GM18873 (cell line): ENCODE measurements around the gene BTF3L4.
"Not testable (repeated sequence)": the region's sequence is repeated elsewhere in the genome, so short reads cannot be mapped to it uniquely, and the experiment has no call there.

Source experiments
- ATAC-seq: cut with Tn5 transposase; IDR thresholded peaks from one replicate; pipeline ENCODE4 v1.9.1; 2021; ENCODE audit warnings: mild to moderate bottlenecking, moderate library complexity, moderate number of reproducible peaks; ENCODE audit not compliant: unreplicated experiment, low FRiP score

BTF3L4 gene

GRCh38 chr1:52055066-52055865 lies 829 bp upstream of the BTF3L4 start, which contains the start of gene TXNDC12:
Gene TXNDC12 (minus strand): TSS chr1:52055191. CDS start chr1:52055096, 95 bp downstream.
- ATAC-seq = peak; percentile 41

- ATAC-seq = no peak
Measured at GRCh38 chr1:52055866-52056162, 281 bp upstream of the BTF3L4 start.

DNA sequence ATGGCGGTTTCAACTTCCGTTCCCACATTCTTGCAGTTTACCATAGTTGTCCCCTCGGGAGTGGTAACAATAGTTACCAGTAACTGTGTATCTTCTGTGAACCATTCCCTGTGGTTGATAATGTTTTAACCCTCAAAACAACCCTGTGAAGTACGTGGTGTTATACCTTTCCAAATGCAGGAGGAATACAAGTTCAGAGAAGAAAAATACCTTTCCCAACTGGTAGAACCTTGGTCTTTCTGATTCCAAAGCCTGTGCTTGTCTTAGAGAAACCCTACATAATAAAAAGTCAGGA lies 789 bp downstream of the BTF3L4 start:
- ATAC-seq = peak; percentile 29

DNA sequence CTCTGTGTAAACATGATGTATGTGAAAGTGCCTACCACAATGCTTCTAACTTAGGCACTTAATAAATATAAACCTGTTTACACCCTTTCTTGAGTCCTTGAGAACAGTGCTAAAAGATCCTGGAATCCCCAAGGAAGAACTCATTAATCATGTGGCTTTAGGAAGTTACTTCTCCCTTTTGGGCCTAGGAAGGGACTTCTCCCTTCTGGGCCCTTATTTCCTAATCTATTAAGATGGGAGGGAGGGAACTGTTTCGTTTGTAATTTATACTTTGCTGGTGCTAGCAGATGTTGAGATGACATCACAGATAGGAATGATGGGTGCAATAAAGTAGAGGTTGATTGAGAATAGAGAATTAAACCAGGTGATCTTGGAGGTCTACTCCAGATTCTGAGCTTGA lies 1.2 kb downstream of the BTF3L4 start:
- ATAC-seq = no peak

- ATAC-seq = no peak
Measured at GRCh38 chr1:52057876-52058415, 1.9 kb downstream of the BTF3L4 start.

DNA sequence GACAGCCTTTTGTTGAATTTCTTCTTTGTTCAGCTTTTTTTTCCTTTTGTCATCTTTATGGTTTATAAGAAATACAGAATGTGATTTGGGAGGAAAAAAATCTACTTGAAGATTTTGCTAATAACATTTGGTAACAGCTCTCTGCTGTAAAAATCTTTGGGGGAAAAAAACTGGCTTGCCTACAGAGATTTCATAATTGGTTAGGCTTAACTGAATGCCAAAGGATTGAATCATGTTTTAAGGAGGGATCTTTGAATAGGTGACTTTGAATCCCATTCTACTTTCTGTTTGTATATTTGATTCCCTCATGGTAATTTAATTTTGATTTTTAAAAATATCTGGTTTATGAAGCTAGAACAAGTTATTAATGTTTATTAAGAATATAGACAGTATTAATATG lies 3.2 kb downstream of the BTF3L4 start:
- no peak for ATAC-seq

GRCh38 chr1:52059888-52060287 lies 3.8 kb downstream of the BTF3L4 start:
- no peak for ATAC-seq

DNA sequence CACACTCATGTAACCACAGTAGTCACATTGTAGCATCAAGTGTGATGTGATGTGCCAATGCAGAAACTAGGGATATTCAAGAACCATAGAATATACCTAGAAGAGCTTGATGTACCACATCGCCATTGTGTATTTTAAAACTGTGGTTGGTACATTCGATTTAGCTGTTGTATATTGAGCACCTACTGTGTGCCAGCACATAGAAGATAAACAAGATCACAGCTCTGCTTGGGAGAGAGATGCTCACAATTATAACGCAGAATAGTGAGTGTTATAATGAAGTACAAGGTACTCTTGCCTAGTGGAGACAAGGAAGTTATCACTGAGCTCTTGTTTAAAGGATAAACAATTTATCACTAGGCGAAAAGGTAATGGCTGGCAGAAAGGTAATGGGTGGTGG lies 4.7 kb downstream of the BTF3L4 start:
- no peak for ATAC-seq

GRCh38 chr1:52063192-52063591 lies 7.1 kb downstream of the BTF3L4 start:
- ATAC-seq = no peak

DNA sequence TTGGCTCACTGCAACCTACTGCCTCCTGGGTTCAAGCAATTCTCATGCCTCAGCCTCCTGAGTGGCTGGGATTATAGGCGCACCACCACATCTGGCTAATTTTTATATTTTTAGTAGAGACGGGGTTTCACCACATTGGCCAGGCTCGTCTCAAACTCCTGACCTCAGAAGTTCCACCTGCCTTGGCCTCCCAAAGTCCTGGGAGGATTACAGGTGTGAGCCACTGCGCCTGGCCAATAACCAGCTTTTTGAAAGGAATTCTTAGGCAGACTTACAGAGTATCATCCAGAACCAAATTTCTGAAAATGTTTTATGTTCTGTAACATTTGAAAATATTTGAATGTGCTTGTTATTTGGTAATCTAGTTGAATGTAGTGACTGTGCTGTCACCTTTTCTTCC lies 14.6 kb downstream of the BTF3L4 start:
- no peak for ATAC-seq

DNA sequence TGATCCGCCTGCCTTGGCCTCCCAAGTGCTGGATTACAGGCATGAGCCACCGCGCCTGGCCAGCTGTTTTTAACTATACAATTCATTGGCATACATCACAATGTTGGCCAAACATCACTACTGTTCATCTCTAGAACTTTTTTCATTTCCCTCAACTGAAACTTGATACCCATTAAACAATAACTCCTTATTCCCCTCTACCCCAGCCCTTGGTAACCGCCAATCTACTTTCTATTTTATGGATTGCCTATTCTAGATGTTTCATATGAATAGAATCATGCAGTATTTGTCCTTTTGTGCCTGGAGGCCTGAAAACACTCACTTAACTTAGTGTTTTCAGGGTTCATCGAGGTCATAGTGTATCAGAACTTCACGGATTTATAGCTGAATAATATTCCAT lies 16.2 kb downstream of the BTF3L4 start:
- no peak for ATAC-seq

GRCh38 chr1:52077277-52077676 lies 21.2 kb downstream of the BTF3L4 start:
- not testable (repeated sequence) for ATAC-seq

DNA sequence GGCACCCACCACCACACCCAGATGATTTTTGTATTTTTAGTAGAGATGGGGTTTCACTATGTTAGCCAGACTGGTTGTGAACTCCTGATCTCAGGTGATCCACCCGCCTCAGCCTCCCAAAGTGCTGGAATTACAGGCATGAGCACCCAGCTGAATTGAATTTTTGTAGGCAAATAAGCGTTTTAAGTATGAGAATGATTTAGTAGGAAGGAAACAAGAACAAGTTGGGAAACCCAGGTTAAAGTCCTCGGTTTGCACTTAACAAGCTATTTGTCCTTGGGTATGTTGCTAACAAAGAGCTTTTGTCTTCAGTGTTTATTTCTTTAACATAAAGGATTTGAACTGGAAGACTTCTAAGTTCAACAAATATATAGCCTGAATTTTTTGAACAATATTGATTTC lies 23.9 kb downstream of the BTF3L4 start:
- no peak for ATAC-seq

DNA sequence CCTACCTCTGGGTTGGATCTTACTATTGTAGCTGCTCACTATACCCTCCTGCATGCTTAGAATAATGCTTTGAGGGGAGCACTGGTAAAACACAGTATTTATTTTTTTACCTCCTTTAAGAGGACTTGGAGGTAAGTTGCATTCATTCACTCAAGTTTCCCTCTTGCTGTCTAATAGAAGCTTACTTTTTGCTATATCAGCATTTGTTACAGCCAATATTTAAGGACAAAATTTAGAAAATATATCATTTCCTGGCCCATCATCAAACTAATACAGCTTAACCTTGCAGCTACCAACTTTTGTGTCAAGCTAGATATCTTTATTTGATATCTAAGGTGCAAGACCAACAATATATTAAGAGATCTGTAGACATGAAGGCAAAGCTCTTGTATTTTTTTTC lies 31.8 kb downstream of the BTF3L4 start:
- not testable (repeated sequence) for ATAC-seq

- not testable (repeated sequence) for ATAC-seq
Measured at GRCh38 chr1:52094300-52094699, 38.2 kb downstream of the BTF3L4 start.

DNA sequence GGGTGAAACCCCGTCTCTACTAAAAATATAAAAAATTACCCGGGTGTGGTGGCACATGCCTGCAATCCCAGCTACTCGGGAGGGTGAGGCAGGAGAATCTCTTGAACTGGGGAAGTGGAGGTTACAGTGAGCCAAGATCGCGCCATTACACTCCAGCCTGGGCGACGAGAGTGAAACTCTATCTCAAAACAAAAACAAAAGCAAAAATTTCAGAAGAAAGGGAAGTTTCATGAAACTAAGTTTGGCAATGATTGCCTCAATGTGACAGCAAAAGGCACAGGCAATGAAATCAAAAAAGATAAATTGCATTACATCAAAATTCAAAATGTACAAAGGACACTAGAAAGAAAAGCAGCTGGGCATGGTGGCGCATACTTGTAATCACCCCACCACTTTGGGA lies 40.1 kb downstream of the BTF3L4 start:
- no peak for ATAC-seq

GRCh38 chr1:52098139-52098871 lies 42.2 kb downstream of the BTF3L4 start:
- ATAC-seq = no peak

DNA sequence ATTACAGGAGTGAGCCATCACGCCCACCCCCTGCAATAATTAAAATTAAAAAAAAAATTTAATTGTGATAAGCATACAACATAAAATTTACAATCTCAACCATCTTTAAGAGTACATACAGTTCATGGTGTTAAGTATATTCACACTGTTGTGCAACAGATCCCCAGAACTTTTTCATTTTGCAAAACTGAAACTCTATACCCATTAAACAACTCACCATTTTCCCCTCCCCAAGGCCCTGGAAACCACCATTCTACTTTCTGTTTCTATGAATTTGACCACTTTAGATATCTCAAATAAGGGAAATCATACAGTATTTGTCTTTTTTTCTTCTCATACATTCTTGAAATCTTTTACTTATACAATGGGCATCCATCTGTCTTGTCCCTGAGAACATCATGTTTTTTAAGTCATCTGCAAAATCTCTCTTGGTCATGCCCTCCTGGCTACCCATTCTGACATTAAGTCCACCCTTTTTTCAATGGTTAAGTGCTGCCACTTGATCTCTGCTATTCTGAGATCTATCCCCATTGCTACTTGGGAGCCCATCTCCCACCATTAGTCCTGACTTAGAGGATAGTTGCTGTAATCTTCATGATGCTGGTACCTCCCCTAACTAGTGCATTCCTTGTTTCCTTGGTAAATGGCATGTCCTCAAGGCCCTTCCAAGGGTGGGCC lies 46.4 kb downstream of the BTF3L4 start:
- no peak for ATAC-seq

DNA sequence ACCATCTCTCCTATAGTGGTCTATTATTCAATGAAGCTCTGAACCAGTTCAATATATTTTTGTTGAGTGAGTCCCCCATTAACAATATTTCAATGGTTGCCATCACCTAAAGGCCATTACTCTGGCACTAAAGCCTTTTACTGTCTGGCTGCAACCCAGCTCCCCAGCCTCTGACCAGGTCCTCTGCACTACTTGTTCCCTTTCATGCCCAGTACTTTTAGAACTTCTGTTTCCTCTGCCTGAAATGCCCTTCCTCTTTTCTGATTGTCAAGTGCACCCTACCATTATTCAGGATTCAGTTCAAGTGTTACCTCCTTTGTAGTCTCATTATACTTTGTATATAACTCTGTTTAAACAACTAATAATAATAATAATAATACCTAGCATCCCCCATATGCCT lies 55.4 kb downstream of the BTF3L4 start:
- no peak for ATAC-seq

- no peak for ATAC-seq
Measured at GRCh38 chr1:52112489-52112888, 56.4 kb downstream of the BTF3L4 start.

DNA sequence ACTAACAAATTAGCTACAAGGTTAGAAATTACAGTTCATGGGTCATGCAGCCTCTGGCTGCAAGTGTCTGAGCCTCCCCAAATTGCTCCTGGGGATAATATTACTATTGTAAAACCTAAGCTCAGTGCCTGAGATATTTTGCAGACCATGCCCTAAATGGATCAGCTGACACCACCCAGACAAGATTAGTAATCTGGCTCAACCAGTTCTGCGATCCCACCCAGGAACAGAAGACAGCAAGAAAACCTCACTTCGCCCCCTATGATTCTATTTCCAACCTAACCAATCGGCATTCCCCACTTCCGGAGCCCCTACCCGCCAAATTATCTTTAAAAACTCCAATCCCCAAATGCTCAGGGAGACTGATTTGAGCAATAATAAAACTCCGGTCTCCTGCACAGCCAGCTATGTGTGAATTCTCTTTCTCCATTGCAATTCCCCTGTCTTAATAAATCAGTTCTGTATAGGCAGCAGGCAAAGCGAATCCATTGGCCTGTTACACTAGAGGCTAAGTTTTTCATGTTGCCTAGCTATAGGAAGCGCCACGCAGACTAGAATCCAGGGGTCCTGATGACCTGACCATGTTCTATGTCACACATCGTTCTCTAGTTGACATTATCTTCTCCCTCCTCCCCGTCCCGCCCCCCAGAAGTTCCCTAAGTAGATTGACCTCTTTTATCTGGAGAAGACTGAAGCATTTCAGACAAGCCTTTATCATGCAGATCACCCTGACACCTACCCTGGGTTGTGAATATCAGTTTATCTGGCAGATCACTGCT lies 63.4 kb downstream of the BTF3L4 start:
- no peak for ATAC-seq
